NCI-H510A treated with DMSO at 0.1 percent for 48 hours (cell line): Measurements from ENCODE around the gene IL6.
A peak's percentile ranks its signal among the peaks of the same experiment; 100 is the strongest.
"Not testable (repeated sequence)": the region's sequence is repeated elsewhere in the genome, so short reads cannot be mapped to it uniquely, and the experiment has no call there.

ENCODE experiments used
- DNase-seq: peaks from one replicate; lab custom pipeline; 2025; lab: John Stamatoyannopoulos, UW

Gene IL6

DNA sequence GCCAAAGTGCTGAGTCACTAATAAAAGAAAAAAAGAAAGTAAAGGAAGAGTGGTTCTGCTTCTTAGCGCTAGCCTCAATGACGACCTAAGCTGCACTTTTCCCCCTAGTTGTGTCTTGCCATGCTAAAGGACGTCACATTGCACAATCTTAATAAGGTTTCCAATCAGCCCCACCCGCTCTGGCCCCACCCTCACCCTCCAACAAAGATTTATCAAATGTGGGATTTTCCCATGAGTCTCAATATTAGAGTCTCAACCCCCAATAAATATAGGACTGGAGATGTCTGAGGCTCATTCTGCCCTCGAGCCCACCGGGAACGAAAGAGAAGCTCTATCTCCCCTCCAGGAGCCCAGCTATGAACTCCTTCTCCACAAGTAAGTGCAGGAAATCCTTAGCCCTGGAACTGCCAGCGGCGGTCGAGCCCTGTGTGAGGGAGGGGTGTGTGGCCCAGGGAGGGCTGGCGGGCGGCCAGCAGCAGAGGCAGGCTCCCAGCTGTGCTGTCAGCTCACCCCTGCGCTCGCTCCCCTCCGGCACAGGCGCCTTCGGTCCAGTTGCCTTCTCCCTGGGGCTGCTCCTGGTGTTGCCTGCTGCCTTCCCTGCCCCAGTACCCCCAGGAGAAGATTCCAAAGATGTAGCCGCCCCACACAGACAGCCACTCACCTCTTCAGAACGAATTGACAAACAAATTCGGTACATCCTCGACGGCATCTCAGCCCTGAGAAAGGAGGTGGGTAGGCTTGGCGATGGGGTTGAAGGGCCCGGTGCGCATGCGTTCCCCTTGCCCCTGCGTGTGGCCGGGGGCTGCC is at the start of gene IL6:
TSS of gene IL6 (plus strand) at position 294 of the 807 bp plus-strand sequence. CDS start at position 357, 63 bp downstream.
- peak; percentile 70 for DNase-seq

DNA sequence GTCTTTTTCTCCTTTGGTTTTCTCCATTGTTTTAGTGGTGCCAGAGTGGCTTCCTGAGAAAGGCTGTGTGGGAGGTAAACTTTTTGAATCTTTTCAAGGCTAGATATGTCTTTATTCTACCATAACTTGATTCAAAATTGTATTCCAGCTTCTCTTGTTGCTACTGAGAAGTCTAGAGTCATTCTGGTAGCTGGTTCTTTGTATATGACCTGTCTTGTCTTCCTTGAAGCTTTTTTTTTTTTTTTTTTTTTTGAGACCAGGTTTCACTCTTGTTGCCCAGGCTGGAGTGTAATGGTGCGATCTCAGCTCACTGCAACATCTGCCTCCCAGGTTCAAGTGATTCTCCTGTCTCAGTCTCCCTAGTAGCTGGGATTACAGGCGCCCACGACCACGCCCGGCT is 49.7 kb upstream of the IL6 start:
- DNase-seq, result not testable (repeated sequence)

DNA sequence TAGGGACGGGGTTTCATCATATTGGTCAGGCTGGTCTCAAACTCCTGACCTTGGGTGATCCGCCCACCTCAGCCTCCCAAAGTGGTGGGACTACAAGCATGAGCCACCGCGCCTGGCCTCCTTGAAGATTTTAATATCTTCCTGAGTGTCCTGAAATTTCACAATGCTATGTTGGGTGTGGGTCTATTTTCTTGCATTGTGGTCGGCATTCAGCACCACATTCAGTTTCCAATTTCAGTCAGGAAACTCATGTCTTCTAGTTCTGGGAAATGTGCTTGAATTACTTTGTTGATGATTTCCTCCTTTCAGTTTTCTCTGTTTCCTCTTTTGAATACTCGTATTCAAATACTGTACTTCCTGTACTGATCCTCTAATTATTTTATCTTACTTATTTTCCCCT is 49.3 kb upstream of the IL6 start:
- no peak for DNase-seq

DNA sequence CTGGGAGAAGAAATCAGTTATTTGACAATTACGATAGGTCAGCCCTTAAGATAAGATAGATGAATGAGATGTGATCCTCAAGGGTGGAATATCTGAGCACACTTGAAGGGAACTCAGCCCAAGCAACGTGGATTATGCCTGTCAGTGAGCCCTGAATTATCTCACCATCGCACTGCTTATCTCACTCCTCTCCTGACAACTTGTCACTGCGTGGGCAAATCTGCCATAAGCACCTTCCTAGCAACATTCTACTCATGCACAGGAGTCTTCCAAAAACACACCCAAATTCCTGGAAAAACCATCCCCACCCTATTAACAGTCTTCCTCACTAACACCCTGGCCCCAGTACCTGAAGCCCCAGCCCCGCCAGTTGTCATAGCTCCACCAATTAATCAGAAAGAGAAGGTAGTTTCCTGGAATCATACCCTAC is 46.5 kb upstream of the IL6 start:
- no peak for DNase-seq

DNA sequence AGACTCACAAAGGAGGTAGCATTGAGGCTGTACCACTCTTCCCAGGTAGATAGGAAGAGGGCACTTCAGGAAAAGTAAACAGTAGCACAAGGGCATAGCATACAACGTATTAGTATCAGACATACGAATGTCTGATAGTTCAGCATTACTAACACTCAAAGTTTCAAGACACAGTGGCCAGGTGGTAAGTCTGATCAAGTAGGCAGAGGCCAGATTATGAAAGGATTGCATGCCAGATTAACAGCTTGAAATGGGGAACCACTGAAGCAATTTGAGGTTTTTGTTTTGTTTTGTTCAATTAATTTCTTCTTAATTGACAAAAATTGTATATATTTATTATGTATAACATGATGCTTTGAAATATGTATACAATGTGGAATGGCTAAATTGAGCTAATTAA is 45.7 kb upstream of the IL6 start:
- DNase-seq, result peak; percentile 92

DNA sequence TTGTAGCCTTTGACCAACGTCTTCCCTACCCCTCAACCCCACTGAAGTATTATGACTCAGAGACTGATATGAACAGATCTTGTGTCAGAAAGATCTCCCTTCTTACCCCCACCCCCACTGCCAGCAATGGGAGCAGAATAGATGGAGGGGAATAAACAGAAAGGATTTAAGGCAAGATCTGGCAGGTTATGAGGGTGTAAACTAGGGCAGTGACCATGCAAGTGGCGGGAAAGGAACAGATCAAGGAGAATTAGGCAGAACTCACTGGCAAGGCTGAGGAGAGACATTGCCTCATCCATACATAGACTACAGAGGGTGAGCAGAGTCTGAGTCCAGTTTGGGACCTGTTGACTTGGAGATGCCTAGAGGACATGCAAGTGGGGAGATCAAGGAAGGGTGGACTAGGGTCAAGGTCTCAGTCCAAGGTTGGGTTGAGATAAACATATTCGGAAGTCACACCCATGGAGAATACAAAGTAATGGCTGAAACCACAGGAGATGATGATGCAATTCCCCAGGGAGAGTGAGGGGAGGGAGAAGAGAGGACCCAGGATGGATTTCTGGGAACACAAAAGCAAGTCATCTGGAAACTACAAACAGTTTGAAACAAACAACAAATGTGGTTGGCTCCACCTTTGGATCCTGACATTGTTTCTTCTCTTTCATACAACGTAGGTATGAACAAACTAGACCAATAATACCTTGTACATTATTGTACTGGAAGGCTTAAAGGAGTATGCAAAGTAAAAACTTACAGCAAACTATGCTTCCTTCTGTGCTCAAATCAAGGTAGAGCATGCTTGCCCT is 44.9 kb upstream of the IL6 start:
- no peak for DNase-seq

DNA sequence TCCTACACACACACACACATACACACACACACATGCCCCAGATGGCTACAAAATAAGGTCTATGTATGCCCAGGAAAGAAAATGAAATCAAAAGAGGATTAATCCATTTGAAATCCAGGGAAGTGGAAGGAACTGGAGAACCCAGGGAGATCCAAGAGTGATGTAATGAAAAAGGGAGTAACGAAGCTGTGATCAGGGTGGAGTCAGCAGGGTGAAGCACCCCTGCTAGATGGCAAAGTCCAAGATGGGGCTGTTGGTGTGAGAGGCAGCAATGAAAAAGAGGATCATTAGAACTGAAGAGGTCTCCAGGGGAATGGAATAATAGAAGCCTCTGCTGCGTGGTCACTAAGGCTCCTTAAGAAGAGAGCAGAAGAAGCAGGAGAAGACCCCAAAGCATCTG is 43.6 kb upstream of the IL6 start:
- no peak for DNase-seq

DNA sequence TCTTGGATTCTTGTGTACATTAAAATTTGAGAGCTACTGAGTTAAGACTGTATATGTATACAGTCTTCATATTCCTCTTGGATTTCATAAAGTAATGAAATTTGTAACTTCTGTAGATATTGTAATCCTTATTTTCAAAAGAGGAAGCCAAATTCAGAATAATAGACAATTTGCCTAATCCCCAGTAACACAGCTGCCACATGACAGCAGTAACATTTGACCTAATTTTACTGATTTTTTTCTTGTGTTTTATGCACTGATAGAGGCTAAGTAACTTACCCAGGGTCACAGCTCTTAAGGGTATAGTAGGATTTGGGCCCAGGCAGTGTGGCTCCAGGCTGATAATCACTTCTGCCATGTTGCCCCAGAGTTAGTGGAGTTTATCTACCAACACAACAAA is 40.4 kb upstream of the IL6 start:
- no peak for DNase-seq

DNA sequence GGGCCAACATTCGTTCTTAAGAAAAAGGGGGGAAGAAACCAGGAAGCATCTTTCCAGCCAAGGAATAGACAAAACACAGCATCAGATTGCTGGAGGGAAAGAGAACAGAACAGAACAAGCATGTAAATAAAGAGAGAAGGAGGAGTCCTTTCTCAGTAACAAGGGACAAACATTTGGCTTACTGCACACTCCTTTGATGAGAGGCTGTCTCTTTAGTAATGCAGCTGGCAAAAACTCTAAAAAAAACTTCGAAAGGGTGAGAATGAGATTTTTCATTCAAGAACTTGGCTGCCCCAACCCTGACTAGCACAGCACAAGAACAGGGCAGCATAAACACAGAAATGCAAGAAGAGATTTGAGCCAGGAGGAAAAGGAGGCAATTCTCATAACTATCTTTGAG is 38.9 kb upstream of the IL6 start:
- no peak for DNase-seq

DNA sequence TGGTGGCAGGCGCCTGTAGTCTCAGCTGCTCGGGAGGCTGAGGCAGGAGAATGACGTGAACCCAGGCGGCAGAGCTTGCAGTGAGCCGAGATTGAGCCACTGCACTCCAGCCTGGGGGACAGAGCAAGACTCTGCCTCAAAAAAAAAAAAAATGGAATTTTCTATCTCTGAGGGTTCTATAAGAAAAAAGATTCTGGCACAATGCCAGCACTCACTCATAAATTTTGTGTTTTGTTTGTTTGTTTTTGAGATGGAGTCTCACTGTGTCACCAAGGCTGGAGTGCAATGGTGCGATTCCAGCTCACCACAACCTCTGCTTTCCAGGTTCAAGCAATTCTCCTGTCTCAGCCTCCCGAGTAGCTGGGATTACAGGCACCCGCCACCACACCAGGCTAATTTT is 38.1 kb upstream of the IL6 start:
- not testable (repeated sequence) for DNase-seq

DNA sequence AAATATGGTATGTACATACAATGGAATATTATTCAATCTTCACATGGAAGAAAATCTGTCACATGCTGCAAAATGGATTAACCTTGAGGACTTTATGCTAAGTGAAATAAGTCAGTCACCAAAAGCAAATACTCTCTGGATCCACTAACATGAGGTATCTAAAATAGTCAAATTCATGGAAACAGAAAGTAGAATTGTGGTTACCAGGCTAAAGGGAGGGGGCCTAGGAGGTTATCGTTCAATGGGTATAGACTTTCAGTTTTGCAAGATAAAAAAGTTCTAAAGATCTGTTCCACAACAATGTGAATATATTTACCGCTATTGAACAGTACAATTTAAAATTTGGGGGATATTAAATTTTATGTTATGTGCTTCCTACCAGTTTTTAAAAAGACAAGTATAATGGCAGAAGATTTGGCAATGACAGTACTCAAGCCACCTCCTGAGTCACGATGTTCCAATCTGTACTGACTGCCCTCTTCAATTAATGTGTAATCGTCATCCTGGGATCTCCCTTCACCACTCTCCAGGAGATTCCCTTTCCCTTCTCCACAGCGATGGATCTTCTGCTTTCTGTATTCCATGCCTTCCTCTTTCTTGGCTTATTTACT is 32.3 kb upstream of the IL6 start:
- no peak for DNase-seq

DNA sequence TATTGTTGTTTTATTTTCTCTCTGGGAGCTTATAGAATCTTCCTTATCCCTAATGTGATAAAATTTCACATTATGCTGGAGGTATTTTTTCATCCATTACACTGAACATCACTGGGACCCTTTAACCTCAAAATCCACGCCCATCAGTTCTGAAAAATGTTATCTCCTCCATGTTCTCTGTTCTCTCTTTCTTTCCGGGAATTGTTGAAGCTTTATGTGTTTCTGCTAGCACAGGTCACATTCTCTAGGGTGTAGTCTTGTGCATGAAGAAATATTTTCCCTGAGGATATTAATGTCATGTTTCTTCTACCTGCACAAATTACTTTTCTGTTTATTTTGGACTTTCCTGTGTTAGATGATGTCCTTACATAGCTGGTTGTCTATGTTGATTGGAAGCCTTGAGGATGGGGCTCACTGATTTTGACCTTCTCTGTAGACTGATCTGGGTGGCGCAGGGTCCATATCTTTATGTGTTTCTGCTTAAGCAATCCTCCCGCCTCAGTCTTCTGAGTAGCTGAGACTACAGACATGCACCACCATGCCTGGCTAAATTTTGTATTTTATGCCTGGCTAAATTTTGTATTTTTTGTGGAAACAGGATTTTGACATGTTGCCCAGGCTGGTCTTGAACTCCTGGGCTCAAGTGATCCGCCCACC is 31.4 kb upstream of the IL6 start:
- no peak for DNase-seq

DNA sequence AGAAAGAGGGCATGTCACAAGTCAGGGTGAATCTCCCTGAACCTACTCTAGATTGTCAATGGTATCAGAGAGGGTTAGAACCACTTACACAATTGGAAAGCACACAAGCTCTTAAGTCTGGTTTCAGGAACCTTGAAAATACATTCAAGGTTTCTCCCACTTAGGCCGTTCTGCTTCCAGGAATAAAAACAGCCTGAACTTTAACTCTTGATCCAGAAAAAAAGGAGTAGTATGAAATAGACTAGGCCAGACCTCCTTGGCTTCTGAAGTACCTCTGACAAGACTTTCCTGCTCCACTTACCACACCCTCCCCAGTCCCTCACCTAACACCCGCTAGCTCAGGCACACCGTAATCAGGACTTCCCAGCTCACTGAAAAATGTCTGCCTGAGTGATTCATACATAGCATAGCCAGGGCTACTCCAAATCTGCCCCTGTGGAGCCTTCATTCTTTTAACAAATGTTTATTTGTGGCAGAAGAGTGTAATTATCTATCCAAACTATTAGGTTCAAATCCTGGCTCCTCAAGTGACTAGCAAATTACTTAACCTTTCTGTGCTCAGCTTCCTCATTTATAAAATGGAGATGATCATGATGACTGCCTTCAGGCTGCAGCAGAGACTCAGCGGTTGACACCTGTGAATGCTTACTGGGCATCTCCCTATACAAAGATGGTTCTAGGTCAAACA is 30.3 kb upstream of the IL6 start:
- no peak for DNase-seq

DNA sequence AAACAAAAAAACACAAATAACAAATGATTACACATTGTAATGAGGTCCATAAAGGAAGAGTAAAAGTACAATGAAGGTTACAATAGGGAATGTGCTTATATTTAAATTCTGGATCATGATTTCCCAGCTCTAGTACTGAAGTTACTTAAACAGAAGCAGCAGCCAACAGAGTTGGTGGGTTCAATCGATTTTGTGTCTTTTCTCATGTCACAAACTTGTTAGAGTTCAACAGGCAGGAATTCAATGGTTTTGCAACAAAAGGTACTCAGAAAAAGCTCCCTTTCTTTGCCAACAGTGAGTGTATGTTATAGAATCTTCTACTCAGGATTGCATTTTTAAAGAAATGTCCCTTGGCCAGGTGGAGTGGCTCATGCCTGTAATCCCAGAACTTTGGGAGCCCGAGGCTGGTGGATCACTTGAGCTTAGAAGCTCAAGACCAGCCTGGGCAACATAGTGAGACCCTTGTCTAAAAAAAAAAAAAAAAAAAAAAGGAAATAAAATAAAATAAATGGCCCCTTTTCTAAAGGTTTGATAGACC is 29.6 kb upstream of the IL6 start:
- DNase-seq, result no peak

DNA sequence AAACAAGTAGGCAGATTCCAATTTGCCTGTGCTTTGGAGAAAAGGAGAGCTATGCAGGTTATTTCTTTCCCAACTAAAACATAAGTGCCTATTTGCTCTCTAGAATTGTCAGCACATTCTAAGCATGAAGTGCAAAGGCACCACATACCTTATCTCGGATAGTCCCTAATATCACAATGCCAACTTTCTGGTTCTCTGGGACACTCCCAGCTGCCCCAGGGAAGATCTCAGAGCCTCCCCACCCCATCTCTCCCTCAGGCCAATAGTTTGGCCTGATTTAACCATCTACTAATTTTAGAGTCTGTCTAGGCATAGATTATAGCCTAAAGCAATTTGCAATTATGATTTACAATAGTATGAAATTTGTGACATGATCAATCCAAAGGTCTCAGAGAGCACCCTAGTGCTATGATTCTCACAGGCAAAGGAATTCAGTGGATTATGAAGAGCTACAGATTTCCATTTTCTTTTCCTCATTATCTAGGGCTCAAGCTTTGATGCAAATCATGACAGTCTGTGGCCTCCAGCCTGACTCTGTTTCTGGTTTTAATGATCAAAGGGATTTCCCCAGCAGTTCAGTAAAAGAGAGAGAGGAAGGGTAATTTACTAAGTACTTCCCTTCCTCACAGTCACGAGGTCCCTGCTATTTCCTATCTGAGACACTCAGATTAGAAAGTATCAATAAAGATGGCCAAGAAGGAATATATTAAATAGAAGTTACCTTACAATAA is 29.0 kb upstream of the IL6 start:
- no peak for DNase-seq

DNA sequence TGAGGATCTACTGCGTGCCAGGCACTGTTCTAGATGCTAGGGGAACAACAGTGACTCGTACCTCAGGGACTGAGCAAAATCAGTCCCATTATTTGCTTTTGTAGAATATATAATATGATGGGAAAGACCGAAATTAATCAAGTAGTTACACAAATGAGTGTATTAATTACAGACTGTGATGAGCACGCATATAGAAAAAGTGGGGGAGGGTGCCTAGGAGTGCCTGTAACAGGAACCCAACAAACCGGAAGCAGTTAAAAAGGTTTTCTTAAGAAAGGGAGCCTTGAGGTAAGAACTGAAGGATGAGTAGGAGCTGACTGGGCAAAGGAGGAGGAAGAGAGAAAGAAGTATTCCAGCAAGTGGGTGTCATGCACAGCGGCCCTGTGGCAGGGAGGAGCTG is 28.2 kb upstream of the IL6 start:
- DNase-seq, result no peak

DNA sequence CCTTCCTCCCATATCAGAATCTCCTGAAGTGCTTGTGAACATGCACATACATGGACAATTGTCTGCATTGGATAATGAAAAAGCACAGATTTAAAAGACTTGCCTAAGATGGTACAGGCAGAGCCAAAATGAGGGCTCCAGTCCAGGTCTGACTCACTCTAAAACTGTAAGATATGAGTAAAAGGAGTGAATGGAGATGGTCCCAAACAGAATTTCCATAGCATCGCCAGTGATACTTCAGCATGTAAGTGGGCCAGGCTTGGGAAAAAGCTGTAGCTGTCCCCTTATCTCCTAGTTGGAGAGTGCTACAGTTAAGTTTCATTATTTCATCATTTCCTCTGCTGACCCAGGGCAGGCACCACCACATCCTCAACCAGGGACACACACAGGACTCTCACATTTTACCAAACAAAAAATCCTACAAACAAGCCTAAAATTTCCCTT is 26.4 kb upstream of the IL6 start:
- DNase-seq, result no peak

DNA sequence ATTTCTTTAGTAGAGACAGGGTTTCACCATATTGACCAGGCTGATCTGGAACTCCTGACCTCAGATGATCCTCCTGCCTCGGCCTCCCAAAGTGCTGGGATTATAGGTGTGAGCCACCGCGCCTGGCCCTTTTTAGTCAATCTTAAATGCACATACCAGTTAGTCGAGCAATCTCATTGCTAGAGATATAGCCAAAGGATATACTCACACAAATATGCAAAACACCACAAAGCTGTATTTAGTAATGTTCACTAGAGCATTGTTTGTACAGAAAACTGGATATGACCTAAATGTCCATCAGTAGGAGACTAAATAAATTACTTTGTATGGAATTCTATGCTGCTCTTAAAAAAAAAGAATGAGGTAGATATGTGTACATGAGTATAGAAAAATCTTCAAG is 24.5 kb upstream of the IL6 start:
- no peak for DNase-seq

DNA sequence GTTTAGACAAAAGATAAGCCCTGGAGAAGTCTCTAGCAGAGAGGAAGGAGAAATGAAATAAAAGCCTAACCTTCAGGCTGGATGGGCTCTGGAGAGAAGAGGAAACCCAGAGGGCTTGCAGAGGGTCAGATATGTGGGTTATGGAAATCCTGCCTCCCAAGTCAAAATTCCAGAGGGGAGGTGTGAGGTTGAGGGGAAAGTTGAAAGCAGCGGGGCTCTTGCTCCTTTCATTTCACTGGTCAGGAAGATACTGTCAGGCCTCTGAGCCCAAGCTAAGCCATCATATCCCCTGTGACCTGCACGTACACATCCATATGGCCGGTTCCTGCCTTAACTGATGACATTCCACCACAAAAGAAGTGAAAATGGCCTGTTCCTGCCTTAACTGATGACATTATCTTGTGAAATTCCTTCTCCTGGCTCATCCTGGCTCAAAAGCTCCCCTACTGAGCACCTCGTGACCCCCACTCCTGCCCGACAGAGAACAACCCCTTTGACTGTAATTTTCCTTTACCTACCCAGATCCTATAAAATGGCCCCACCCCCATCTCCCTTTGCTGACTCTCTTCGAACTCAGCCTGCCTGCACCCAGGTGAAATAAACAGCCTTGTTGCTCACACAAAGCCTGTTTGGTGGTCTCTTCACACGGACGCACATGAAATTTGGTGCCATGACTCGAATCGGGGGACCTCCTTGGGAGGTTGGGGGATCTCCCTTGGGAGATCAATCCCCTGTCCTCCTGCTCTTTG is 23.7 kb upstream of the IL6 start:
- DNase-seq, result not testable (repeated sequence)
